Measurements from ENCODE around the gene PCDHGA1.

PCDHGA1 gene

GRCh38 chr5:141493500-141494422 lies 163.4 kb downstream of the PCDHGA1 start:
- DNase-seq, result no peak

DNA sequence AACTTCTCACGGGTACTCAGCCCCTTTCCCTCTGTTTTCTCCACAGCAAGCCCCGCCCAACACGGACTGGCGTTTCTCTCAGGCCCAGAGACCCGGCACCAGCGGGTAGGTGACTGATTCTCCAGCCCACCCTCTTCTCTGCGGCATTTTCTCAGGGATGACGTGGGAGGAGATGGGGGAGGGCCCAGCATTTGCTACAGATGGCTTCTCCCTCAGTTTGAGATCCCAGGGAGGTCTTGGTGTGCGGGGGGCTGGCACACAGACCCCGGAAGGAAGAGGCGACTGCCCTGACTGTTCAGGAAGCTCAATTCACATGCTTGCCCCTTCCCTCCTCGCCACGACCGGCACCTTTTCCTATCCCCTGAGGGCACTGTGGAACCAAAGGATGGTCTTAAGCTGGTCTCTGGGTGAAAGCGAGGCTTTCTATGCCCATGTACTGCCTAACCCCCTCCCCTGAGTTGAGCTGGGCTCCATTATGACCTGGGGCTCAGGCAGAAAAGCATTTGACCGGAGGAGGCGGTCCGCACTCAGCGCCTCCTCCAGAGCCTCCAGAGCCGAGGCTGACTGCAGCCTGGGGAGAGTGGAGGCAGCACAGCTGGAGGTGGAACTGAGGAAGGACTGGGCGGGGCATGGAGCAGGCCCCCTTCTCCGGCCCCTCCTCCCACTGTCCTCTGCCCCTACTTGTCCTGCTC lies 164.6 kb downstream of the PCDHGA1 start:
- no peak for DNase-seq

- no peak for DNase-seq
These were observed 165.1 kb downstream of the PCDHGA1 start for GRCh38 chr5:141495453-141495811.

GRCh38 chr5:141496038-141496437 lies 165.7 kb downstream of the PCDHGA1 start:
- no peak for DNase-seq

DNA sequence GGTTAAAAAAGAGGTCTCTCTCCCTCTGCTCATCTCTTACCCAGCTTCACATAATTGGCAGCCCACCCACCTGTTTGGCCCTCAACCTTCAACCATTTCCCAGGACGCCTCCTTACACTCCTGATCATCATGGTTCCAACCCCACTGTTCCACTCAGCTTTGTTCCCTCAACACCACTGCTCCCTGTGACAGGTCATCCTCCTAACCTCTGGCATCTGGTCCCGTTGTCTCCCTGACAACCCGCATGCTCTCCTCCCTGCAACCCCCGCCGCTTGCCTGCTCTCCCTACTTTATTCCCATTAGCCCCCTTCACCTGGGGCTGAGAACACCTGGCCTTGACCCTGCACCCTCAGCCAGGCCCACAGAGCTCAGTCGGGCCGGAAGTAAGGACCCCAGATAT lies 171.4 kb downstream of the PCDHGA1 start:
- DNase-seq, result no peak

DNA sequence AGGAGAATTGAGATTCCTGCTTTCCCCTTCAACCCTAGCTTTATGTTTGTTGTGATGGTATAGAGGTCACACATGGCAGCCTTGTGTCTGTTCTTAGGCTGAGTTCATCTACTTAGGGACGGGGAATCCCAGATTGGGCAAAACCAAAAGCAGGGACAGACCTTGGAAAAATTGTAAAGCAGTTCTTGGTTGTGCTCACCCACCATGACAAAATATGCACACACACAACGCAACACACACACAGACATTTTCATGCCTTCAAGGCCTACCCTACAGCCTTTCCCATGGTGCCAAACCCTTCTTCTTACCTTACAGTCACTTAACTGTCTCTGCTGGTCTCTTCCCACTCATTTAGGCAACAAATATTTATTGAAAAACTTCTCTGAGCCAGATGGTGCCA lies 173.4 kb downstream of the PCDHGA1 start:
- no peak for DNase-seq

DNA sequence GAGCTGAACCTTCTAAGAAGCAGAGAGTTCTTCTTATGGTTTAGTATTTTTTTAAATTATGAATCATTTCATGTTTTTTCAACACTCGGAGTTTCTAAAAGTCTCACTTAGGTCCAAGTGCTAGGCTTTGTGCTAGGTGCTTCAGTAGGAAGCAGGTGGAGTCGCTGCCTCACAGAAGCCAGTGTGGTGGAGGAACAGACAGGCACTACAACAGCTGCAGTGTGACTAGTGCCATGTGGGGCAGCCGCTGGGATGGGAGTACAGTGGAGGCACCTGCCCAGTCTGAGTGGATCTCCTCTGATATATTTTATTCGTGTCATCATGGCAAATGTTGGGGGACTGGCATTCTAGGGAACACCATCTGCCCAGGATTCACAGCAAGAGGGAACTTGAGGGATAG lies 173.9 kb downstream of the PCDHGA1 start:
- no peak for DNase-seq

DNA sequence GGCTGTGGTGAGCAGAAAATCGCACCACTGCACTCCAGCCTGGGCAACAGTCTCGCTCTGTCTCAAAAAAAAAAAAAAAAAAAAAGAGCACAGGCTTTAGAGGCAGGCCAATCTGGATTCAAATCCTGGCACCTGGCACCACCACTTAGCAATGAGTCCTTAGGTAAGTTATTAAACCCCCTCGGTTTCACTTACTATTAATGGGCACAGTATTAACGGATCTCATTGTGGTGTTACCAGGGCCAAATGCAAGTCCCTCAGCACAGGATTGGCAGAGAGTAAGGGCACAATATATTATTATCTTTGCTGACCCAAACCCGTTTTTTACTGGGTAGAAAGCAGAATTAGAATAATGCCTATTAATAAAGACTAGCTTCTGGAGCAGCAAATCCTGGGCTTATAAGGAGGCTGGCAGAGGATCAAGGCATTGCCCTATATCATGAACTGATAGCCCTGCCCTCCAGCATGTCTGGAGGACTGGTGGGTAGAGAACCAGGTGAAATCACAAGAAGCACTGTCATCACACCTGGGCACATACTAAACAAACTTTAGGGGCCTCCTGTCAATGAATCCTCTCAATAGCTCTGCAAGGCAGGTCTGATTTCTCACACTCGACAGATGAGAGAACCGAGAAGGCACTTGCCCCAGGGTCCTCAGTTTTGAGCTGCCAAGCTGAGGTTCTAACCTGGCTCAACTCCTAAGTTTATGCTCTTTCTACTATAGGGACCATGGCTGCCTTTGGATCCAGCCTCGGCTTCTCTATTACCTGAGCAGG lies 176.3 kb downstream of the PCDHGA1 start:
- no peak for DNase-seq

DNA sequence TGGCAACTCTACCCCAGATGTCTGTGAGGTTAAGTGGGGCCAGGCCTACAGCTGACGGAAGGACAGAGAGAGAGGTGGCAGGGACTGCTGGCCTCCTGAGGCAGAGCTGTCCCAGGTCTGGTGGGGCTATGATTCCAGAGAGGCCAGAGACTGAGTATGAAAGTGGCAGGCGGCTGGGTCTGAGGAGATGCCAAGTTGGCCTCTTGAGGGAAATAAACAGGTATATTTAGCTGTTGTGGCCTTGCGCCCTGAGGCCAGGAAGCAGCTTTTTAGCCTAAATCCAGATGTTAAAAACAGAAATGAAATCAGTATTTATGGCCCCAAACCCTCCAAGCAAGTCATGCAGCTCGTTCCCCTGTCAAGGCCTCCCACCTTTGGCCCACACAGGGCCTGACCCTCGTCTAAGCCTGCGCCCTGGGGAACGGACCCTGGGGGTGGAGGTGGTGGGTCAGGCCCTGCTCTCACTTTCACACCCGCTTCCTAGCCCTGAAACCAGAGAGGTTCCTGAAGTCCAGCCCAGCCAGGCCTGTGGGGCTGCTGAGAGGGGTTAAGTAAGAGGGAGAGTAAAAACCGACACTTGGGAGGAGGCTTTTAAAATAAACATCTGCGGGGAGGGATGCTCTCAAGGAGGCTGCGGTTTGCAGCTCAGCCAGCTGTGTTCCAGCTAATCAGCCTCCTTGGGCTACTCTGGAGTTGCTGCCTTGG lies 177.2 kb downstream of the PCDHGA1 start:
- DNase-seq, result no peak

DNA sequence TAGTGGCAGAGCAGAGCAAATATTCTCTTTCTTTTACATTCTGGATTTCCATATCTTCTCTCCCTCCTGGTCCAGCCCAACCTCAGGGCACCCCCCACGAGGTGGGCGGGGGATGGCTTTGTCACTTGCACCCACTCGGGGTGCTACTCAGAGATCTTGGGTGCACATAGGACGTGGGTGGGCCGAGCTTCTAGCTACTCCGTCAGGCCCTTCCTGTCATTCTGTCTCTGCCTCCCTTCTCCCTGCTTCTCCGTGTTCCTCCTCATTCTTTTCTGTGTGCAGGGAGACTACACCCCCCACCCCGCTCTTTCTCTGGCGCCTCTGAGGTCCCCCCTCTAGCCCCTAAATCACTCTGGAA lies 178.1 kb downstream of the PCDHGA1 start:
- DNase-seq, result no peak

DNA sequence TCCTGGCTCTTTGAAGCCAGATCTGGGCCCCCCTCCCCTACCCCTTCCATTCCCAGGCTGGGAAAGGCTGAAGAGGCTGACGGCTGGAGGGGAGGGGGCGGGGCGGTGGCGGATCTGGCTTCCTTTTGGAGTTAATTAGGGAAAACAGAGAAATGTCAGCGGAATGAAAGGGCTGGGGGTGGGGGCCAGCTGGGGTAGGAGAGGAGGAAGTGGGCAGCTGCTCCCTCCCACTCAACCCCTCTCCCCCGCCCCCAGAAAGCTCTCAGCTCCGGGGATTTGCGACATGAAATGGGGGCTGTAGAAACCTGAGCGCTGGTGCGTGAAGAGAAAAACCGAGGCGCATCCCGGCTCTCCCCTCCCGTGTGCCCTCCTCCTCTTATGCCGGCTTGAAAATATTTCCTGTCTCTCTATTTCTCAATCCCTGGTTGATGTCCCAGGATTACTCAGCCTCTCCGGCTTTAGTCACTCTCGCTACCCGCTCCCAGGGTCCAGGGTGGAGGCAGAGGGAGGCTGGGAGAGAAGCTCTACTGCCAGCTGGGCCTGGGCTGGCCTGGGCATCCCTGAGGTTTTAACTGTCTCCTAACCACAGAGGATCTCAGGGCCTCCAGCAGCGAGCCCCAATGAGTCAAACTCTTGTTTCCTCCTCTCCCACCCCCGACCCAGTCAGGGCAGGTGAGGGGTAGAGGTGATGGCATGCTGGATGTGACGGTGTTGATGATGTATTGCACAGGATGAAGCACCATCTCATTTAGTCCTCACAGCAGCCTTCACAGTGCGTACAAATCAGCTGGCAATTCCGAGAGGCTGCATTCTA lies 178.7 kb downstream of the PCDHGA1 start:
- DNase-seq, result peak in 1 of 2 experiments; percentile 23

DNA sequence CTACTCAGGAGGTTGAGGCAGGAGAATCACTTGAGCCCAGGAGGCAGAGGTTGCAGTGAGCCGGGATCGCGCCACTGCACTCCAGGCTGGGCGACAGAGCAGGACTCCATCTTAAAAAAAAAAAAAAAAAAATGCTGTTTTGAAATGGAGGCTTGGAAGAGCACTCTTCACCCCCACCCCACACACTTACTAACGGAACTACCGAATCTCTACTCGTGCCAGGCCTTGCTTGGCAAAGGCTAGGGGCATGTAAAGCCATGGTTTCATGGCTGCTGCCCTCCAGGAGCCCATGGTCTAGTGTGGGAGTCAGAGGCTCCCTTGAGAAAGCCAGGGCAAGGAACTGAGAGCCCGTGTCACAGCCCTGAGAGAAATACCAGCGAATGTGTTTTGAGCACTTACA lies 179.8 kb downstream of the PCDHGA1 start:
- no peak for DNase-seq

DNA sequence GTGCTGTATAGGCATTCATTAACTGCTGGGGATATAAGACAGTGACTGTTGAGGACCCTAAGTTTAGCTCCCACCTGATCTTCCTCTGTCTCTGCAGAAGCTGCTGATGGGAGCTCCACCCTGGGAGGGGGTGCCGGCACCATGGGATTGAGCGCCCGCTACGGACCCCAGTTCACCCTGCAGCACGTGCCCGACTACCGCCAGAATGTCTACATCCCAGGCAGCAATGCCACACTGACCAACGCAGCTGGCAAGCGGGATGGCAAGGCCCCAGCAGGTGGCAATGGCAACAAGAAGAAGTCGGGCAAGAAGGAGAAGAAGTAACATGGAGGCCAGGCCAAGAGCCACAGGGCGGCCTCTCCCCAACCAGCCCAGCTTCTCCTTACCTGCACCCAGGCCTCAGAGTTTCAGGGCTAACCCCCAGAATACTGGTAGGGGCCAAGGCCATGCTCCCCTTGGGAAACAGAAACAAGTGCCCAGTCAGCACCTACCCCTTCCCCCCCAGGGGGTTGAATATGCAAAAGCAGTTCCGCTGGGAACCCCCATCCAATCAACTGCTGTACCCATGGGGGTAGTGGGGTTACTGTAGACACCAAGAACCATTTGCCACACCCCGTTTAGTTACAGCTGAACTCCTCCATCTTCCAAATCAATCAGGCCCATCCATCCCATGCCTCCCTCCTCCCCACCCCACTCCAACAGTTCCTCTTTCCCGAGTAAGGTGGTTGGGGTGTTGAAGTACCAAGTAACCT lies 180.7 kb downstream of the PCDHGA1 start:
- no peak for DNase-seq

DNA sequence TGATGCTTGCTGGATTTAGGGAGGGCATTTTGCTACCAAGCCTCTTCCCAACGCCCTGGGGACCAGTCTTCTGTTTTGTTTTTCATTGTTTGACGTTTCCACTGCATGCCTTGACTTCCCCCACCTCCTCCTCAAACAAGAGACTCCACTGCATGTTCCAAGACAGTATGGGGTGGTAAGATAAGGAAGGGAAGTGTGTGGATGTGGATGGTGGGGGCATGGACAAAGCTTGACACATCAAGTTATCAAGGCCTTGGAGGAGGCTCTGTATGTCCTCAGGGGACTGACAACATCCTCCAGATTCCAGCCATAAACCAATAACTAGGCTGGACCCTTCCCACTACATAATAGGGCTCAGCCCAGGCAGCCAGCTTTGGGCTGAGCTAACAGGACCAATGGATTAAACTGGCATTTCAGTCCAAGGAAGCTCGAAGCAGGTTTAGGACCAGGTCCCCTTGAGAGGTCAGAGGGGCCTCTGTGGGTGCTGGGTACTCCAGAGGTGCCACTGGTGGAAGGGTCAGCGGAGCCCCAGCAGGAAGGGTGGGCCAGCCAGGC lies 181.5 kb downstream of the PCDHGA1 start:
- DNase-seq, result no peak

GRCh38 chr5:141512390-141512910 lies 182.1 kb downstream of the PCDHGA1 start:
- DNase-seq, result peak; percentile 93 to 94

- DNase-seq, result peak; percentile 46 to 54
These were observed 182.8 kb downstream of the PCDHGA1 start for GRCh38 chr5:141512911-141513626.

DNA sequence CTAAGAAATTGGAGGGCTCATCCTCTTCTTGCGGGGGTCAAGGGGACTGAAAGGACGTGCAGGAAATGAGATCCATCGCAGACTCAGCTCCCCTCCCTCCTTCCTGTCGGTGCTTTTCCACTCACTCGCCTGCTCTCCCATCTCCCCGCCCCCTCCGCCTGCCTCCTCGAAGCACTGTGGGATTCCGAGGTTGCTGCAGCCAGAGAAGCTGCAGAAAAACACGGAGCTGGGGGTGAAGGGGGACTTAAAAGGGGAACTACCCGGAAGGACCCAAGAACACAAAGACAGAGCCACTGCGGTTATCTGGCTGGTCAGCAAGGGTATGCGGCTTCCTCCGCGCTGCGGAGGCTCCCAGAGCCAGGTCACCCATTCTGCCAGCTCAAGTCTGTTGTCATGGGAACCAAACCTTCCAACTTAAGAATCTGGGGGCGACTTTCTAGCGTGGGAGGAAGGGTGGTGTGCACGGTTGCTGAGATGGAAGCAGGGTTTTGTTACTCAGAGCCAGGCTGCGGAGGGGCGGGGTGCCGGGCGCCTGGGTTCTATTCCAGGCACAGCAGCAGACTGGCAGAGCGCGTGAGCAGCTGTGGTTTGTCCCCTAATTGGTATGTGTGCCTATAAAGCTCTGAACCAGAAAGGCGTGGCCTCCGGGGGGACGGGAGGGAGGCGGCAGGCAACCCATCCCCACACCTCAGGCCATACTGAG lies 183.5 kb downstream of the PCDHGA1 start:
- DNase-seq, result peak; percentile 72 to 79

- peak in 1 of 2 experiments; percentile 32 for DNase-seq
These were observed 184.2 kb downstream of the PCDHGA1 start for GRCh38 chr5:141514330-141515133.

All from activated CD4-positive, alpha-beta T cell treated with anti-CD3 and anti-CD28 coated beads, Interleukin-2, amount 50 U/mL, for 48 hours (primary cell).